GM18502 (cell line): ENCODE results near the gene MCOLN1.
"Not testable (repeated sequence)": the region's sequence is repeated elsewhere in the genome, so short reads cannot be mapped to it uniquely, and the experiment has no call there.

Experiments
- ATAC-seq: cut with Tn5 transposase; IDR thresholded peaks from one replicate; pipeline ENCODE4 v1.9.1; 2021; ENCODE audit warnings: mild to moderate bottlenecking; ENCODE audit not compliant: unreplicated experiment, poor library complexity

Gene MCOLN1

DNA sequence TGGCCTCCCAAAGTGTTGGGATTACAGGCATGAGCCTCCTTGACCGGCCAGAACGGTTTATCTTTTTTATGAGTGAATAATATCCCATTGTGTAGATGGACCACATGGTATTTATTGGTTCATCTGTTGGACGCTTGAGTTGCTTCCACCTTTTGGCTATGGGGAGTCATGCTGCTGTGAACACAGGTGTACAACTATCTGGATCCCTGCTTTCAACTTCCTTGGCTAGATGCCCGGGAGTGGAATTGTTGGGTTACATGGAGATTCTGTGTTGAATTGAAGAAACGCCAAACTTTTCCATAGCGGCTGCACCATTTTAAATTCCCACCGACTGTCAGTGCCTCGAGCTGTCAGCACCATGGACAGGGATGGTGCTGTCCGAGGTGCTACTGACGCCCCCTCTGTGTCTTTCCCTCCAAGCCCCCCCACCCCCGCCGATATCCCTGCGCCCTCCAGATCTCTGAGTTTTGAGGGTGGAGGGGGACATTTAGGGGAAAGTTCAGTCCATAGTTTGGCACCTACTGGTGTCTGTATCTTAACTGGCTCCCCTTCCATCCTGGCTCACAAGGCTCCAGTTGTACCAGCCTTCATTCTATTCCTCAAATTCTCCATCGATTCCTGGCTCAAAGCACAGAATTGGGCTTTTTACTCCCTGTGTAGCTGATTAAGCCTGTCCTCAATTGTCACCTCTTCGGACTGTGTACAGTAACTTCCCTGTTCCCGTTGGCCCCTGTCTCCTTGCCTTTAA lies 40.4 kb downstream of the MCOLN1 start:
- ATAC-seq = no peak

DNA sequence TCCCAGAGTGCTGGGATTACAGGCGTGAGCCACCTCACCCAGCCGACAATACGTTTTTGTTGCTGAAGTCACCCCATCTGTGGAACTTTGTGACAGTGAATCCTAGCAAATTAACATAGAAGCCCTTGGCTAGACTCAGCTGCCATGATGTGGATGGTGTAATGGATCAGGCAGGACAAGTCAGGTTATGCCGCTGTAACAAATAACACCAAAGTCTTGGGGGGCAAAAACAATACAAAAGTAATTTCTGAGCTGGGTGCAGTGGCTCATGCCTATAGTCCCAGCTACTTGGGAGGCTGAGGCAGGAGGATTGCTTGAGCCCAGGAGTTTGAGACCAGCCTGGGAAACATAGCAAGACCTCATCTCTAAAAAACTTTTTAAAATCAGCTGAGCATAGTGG lies 42.4 kb downstream of the MCOLN1 start:
- no peak for ATAC-seq

GRCh38 chr19:7565332-7565731 lies 42.9 kb downstream of the MCOLN1 start:
- ATAC-seq = no peak

- ATAC-seq = no peak
Observed at GRCh38 chr19:7570761-7571160, 48.3 kb downstream of the MCOLN1 start.

GRCh38 chr19:7575434-7576040 lies 53.1 kb downstream of the MCOLN1 start:
- no peak for ATAC-seq

DNA sequence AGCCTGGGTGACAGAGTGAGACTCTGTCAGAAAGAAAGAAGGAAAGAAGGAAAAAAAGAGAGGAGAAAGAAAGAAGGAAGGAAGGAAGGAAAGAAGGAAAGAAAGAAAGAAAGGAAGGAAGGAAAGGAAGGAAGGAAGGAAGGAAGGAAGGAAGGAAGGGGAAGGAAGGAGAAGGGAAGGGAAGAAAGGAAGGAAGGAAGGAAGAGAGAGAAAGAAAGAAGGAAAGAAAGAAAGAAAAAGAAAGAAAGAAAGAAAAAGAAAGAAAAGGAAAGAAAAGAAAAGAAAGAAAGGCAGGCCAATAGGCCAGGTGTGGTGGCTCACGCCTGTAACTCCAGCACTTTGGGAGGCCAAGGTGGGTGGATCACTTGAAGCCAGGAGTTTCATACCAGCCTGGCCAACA lies 55.0 kb downstream of the MCOLN1 start:
- not testable (repeated sequence) for ATAC-seq

GRCh38 chr19:7578127-7578526 lies 55.7 kb downstream of the MCOLN1 start:
- ATAC-seq = no peak

GRCh38 chr19:7579182-7579581 lies 56.8 kb downstream of the MCOLN1 start:
- ATAC-seq = no peak

GRCh38 chr19:7582446-7582845 lies 60.0 kb downstream of the MCOLN1 start:
- ATAC-seq = no peak
